Brain microvascular endothelial cell (primary cell): Measurements from ENCODE around the gene CES3.

ENCODE experiments used
- DNase-seq: peaks from one replicate; pipeline ENCODE4 v3.0.0-alpha.2; 2020
- H3K27ac ChIP-seq: fragments of 250-450 bp; sonication (Bioruptor Pico); 2 replicates; pipeline ENCODE4 v1.5.1; 2020; ENCODE audit warnings: mild to moderate bottlenecking, moderate library complexity
- H3K27me3 ChIP-seq: fragments of 250-450 bp; sonication (Bioruptor Pico); replicated peaks from 2 replicates; pipeline ENCODE4 v1.5.1; 2020; ENCODE audit warnings: mild to moderate bottlenecking
- H3K36me3 ChIP-seq: fragments of 250-450 bp; sonication (Bioruptor Pico); replicated peaks from 2 replicates; pipeline ENCODE4 v1.5.1; 2020; ENCODE audit warnings: mild to moderate bottlenecking
- H3K4me3 ChIP-seq: 2 replicates; pipeline ENCODE4 v1.5.1; 2011; ENCODE audit warnings: low read depth, mild to moderate bottlenecking, control low read depth, low read length, moderate library complexity
- in situ Hi-C: cut with HindIII; loops from 2 replicates; pipeline ENCODE4 v1.10.0; 2017; ENCODE audit warnings: low sequenced_read_pairs, low pct_ligation_motif_present
- TF ChIP-seq, protein P1 (sequence below): IDR thresholded peaks from 2 replicates; pipeline ENCODE4 v1.5.1; 2011; ENCODE audit warnings: low read depth, mild to moderate bottlenecking, moderate library complexity, low read length, control low read depth, inconsistent platforms; ENCODE audit errors: missing control alignments

Gene CES3

DNA sequence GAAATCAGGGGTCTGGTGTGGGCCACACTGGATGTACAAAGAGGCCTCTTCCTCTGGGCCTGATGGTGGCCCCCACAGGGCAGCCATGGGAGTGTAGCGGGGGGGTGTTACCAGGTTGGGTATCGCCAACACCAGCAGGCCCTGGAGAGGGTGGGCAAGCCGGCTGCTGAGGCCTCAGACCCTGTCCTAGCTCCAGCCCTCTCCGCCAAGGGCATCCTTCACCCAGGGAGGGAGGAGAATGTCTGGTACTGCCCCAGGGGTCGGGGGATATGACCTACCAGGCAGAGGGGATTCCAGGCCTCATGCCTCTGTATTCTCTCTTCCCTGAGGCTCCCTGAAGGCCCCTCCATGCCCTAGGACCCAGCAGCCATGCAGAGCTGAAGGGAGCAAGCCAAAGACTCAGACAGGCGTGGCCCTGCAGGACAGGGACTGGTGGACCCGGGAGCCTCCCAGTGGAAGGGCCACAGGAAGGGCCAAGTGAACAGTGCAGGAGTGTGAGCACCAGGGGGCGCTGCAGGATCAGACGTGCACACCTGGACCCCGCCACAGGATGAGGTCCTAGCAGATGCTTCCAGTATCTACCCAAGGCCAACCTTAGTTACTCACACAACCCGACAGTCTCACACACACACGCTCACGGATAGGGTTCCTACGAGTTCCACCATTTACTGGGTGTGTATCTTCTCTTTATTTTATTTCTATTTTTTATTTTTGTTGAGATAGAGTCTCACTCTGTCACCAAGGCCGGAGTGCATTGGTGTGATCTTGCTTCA lies 16.5 kb downstream of the CES3 start:
- no peak overlapping the region for H3K27ac ChIP-seq
- no peaks in the 10 kb centered on the region for H3K27me3 ChIP-seq
- TF ChIP-seq, protein P1, sequence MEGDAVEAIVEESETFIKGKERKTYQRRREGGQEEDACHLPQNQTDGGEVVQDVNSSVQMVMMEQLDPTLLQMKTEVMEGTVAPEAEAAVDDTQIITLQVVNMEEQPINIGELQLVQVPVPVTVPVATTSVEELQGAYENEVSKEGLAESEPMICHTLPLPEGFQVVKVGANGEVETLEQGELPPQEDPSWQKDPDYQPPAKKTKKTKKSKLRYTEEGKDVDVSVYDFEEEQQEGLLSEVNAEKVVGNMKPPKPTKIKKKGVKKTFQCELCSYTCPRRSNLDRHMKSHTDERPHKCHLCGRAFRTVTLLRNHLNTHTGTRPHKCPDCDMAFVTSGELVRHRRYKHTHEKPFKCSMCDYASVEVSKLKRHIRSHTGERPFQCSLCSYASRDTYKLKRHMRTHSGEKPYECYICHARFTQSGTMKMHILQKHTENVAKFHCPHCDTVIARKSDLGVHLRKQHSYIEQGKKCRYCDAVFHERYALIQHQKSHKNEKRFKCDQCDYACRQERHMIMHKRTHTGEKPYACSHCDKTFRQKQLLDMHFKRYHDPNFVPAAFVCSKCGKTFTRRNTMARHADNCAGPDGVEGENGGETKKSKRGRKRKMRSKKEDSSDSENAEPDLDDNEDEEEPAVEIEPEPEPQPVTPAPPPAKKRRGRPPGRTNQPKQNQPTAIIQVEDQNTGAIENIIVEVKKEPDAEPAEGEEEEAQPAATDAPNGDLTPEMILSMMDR: peak; percentile 95
- no peaks in the 10 kb centered on the region for H3K36me3 ChIP-seq
- no peak overlapping the region for H3K4me3 ChIP-seq
- DNase-seq: peak; percentile 76
- in situ Hi-C loops: no loop called here

DNA sequence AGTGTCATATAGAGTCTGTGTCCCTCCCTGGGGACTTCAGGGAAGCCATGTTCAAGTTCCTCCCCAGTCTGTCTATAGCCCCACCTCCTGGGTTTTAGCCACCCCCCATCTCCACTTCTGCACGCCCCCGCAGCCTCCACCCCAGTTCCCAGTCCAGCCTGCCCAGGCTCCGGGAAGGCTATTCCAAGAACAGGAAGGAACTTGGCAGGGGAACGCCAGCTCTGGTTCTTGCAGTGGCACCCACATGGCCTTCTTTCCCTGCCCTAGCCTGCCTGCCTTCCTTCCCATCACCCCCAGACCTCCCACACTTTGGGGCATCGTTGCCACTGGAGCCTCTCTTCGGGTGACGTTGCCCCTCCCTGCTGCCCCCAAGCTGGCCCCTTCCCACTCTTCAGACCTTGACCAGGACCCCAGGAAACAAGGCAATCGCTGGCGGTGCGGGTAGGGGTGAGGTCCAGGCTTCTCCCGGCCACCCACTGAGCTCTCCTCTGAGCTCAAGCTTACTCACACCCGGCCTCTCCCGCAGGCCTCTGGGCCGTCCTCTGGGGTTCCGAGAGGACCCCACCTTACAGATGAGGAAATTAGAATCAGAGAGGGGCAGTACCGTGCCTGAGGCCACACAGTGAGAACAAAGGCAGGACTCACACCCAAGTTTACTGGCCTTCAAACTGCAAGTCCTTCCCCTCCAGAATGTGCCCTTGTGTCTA lies 18.1 kb downstream of the CES3 start:
- in situ Hi-C loops: no loop called here
- TF ChIP-seq, protein P1: no peak
- Histone ChIP-seq H3K27me3 (no peaks in the 10 kb centered on the region), H3K4me3 (no peak overlapping the region), H3K27ac (no peak overlapping the region), H3K36me3 (no peaks in the 10 kb centered on the region)
- no peak for DNase-seq

DNA sequence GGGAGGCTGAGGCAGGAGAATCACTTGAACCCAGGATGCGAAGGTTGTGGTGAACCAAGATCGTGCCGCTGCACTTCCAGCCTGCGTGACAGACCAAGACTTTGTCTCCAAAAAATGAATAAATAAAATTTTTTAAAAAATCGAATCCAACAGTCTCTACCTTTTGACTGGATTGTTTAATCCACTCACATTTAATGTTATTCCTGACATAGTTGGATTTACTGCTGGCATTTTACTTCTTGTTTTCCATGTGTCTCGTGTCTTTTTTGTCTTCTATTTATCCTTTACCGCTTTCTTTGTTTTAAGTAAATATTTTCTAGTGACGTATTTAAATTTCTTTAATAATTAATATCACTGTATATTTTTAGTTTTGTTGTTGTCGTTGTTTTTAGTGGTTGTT lies 22.0 kb downstream of the CES3 start:
- in situ Hi-C loops: no loop called here
- Histone ChIP-seq H3K36me3 (no peaks in the 10 kb centered on the region), H3K27me3 (no peaks in the 10 kb centered on the region), H3K27ac (no peak overlapping the region), H3K4me3 (no peak overlapping the region)
- DNase-seq: no peak
- TF ChIP-seq, protein P1: no peak

DNA sequence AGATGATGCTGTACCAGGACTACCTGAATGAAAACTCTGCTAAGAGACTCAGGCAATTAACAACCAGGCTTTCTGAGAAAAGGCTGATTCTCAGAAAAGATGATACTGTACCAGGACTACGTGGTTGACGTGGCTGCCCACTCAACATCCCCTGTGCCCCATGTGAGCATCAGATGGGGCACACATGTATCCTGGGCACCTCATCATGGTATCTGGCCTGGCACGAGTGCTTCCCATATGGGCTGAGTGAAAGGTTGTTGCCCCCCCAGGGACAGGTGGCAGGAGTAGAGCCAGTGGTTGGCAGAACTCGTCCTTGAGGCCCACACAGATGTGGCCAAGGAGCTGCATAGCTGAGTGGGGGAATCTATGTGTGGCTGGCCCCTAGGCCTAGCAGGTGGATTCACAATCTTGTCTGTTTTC lies 23.8 kb downstream of the CES3 start:
- in situ Hi-C loops: no loop called here
- Histone ChIP-seq H3K4me3 (no peak overlapping the region), H3K27ac (no peak overlapping the region), H3K27me3 (no peaks in the 10 kb centered on the region), H3K36me3 (no peaks in the 10 kb centered on the region)
- no peak for DNase-seq
- TF ChIP-seq, protein P1: no peak

DNA sequence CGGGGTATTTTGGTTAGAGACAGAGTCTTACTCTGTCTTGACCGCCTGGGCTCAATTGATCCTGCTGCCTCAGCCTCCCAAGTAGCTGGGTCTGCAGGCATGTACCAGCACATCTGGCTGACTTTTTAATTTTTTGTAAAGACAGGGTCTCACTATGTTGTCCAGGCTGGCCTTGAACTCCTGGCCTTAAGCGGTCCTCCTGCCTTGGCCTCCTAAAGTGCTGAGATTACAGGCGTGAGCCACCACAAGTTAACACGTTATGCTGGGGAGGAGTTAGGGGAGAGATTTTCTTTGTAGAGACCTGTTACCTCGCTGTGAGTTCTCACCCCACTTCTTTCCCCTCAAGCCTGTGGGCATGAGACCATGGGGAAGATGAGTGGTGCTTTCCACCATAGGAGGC lies 25.5 kb downstream of the CES3 start:
- Histone ChIP-seq H3K36me3 (no peaks in the 10 kb centered on the region), H3K4me3 (no peak overlapping the region), H3K27me3 (no peaks in the 10 kb centered on the region), H3K27ac (no peak overlapping the region)
- TF ChIP-seq, protein P1: no peak
- in situ Hi-C loops: no loop called here
- no peak for DNase-seq
